ENCODE measurements around the gene DCUN1D2.

Gene DCUN1D2

DNA sequence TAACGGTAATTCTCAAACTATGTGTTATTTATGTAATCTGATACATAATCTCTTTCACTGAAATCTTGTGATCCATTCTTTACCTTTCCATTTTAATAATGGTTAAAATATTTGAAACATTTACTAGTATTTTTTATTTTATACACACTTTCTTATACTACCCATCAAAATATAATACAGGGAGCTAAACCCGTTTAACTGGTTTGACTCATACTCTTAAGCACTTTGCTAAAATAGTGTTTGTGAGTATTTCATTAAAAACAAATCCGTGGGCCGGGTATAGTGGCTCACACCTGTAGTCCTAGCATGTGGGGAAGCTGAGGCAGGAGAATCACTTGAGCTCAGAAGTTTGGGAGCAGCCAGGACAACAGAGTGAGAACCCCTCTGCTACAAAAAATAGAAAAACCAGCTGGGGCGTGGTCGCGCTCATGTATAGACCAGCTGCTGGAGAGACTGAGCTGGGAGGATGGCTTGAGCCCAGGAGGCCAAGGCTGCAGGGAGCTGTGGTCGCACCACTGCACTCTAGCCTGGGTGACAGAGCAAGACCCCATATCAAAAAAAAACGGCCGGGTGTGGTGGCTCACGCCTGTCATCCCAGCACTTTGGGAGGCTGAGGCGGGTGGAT is 43.8 kb upstream of the DCUN1D2 start:
- no peak overlapping the region for H3K4me3 ChIP-seq (IDR thresholded peaks at IDR 0.05; ENCODE audit: insufficient read depth, low read depth, low read length)
- H3K27ac ChIP-seq = no peak overlapping the region

DNA sequence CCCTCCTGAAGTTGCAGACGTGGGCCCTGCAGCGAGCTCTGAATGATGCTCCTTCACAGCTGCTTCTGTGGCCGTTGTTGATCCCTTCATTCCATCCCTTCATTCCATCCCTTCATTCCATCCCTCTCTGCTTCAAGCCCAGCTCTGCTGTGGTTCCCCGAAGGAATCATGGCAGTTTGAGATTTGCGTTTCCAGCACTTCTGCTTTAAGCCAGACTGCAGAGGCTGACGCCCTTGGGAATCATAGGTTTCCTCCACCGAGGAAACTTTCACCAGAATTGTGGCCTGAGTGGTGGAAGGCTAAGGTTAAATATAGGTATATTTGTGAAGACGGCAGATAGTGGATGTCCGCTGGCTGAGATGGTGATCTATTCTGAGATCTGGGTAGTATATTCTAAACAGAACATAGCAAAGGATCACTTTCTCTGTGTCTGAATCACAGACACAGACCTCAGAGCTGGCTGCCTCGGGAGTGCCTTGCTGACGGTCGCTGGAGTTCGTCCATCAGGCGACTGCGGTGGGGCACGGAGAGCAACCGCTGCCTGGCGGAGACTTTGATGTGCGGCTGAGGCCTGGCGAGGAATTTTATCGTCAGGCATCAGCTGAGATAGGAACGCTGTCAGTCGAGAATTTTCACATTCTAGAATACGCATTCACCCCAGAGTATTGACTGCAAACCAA is 42.8 kb upstream of the DCUN1D2 start:
- H3K79me2 ChIP-seq (ENCODE audit: insufficient read depth, low read depth) = no peaks in the 10 kb centered on the region
- H4K20me1 ChIP-seq (ENCODE audit: insufficient read depth) = no peaks in the 10 kb centered on the region
- H3K4me2 ChIP-seq = no peak overlapping the region
- TF ChIP-seq, protein P1, sequence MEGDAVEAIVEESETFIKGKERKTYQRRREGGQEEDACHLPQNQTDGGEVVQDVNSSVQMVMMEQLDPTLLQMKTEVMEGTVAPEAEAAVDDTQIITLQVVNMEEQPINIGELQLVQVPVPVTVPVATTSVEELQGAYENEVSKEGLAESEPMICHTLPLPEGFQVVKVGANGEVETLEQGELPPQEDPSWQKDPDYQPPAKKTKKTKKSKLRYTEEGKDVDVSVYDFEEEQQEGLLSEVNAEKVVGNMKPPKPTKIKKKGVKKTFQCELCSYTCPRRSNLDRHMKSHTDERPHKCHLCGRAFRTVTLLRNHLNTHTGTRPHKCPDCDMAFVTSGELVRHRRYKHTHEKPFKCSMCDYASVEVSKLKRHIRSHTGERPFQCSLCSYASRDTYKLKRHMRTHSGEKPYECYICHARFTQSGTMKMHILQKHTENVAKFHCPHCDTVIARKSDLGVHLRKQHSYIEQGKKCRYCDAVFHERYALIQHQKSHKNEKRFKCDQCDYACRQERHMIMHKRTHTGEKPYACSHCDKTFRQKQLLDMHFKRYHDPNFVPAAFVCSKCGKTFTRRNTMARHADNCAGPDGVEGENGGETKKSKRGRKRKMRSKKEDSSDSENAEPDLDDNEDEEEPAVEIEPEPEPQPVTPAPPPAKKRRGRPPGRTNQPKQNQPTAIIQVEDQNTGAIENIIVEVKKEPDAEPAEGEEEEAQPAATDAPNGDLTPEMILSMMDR (conservative IDR thresholded peaks at IDR 0.05; ENCODE audit: low read depth, low read length) = no peak
- H3K36me3 ChIP-seq (ENCODE audit: insufficient read depth) = no peaks in the 10 kb centered on the region
- no peaks in the 10 kb centered on the region for H3K27me3 ChIP-seq (ENCODE audit: insufficient read depth, low read depth)
- H3K27ac ChIP-seq = no peak overlapping the region
- H3K9ac ChIP-seq = no peak overlapping the region
- H3K4me1 ChIP-seq (ENCODE audit: low read depth, poor library complexity, severe bottlenecking) = no peaks in the 10 kb centered on the region
- H3K4me3 ChIP-seq (IDR thresholded peaks at IDR 0.05; ENCODE audit: insufficient read depth, low read depth, low read length) = no peak overlapping the region
- H2AFZ ChIP-seq (ENCODE audit: low read depth) = no peak overlapping the region

More for the DNA sequence above, 43.8 kb upstream of the DCUN1D2 start:
- TF ChIP-seq, protein P1 (conservative IDR thresholded peaks at IDR 0.05; ENCODE audit: low read depth, low read length) = no peak
- Histone ChIP-seq H4K20me1 (ENCODE audit: insufficient read depth) (no peaks in the 10 kb centered on the region), H2AFZ (ENCODE audit: low read depth) (no peak overlapping the region), H3K9ac (no peak overlapping the region), H3K79me2 (ENCODE audit: insufficient read depth, low read depth) (no peaks in the 10 kb centered on the region), H3K4me1 (ENCODE audit: low read depth, poor library complexity, severe bottlenecking) (no peaks in the 10 kb centered on the region), H3K36me3 (ENCODE audit: insufficient read depth) (no peaks in the 10 kb centered on the region), H3K27me3 (ENCODE audit: insufficient read depth, low read depth) (no peaks in the 10 kb centered on the region), H3K4me2 (no peak overlapping the region)

DNA sequence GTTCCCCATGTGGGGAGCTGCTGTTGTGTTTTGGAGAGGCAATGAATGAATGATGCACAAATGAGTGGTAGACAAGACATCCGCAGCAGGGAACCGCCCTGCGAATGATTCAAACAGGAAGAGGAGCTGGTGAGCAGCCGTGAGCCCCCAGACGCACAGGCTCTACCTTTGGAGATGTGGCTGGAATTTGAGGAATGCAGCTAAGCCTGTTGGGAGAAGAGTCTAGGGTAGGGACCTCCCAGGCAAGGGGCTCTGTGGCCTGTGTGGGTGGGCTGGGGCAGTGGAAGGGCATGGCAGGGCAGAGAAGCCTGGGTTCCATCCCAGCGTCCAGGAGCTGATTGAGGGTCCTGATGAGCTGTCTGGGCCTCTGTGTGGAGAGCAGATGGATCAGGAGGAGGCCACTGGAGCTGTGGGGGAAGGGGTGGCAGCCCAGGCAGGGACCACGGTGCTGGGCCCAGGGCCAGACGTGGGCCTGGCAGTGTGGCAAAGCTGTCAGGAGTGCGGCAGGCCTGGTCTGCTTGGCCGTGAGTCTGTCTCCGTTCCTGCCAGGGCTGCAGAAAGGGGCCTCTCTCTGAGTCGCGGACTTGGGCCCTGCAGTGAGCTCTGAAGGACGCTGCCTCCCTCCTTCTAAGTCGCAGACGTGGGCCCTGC is 41.8 kb upstream of the DCUN1D2 start:
- no peak overlapping the region for H3K4me2 ChIP-seq
- H3K27ac ChIP-seq = no peak overlapping the region
- H2AFZ ChIP-seq (ENCODE audit: low read depth) = no peak overlapping the region

DNA sequence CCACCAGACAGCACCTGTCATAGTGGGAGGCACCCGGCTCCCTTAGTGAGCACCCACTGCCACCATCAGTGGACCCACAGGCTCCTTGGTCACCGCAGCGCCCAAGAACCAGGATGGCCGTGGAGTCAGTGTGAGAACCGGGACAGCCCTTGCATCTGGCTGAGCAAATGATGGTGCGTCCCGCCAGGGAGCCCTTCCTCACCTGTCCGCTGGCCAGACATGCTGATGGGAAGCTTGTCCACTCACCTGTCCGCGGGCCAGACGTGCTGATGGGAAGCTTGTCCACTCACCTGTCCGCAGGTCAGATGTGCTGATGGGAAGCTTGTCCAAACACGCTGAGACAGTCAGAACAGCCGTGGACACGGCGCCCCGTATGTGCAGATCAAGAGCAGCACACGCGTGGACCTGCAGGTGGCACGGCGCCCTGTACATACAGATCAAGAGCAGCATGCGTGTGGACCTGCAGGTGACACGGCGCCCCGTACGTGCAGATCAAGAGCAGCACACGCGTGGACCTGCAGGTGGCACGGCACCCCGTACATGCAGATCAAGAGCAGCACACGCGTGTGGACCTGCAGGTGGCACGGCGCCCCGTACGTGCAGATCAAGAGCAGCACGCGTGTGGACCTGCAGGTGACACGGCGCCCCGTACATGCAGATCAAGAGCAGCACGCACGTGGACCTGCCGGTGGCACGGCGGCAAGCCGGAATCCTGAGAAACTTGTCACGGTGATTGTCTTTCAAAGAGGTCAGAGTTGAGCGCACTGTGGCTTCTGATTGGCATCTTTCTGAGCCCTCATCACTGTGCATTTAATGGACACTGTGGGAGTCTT is 40.7 kb upstream of the DCUN1D2 start:
- TF ChIP-seq, protein P1 (conservative IDR thresholded peaks at IDR 0.05; ENCODE audit: low read depth, low read length) = no peak
- H3K36me3 ChIP-seq (ENCODE audit: insufficient read depth) = no peaks in the 10 kb centered on the region
- no peaks in the 10 kb centered on the region for H3K79me2 ChIP-seq (ENCODE audit: insufficient read depth, low read depth)
- no peak overlapping the region for H2AFZ ChIP-seq (ENCODE audit: low read depth)
- no peaks in the 10 kb centered on the region for H3K27me3 ChIP-seq (ENCODE audit: insufficient read depth, low read depth)
- H3K4me2 ChIP-seq = no peak overlapping the region
- H3K4me3 ChIP-seq (IDR thresholded peaks at IDR 0.05; ENCODE audit: insufficient read depth, low read depth, low read length) = no peak overlapping the region
- H3K9ac ChIP-seq = no peak overlapping the region
- H4K20me1 ChIP-seq (ENCODE audit: insufficient read depth) = no peaks in the 10 kb centered on the region
- H3K4me1 ChIP-seq (ENCODE audit: low read depth, poor library complexity, severe bottlenecking) = no peaks in the 10 kb centered on the region
- no peak overlapping the region for H3K27ac ChIP-seq

More for the DNA sequence above, 41.8 kb upstream of the DCUN1D2 start:
- H3K4me1 ChIP-seq (ENCODE audit: low read depth, poor library complexity, severe bottlenecking) = no peaks in the 10 kb centered on the region
- no peak overlapping the region for H3K4me3 ChIP-seq (IDR thresholded peaks at IDR 0.05; ENCODE audit: insufficient read depth, low read depth, low read length)
- H4K20me1 ChIP-seq (ENCODE audit: insufficient read depth) = no peaks in the 10 kb centered on the region
- TF ChIP-seq, protein P1 (conservative IDR thresholded peaks at IDR 0.05; ENCODE audit: low read depth, low read length) = no peak
- no peaks in the 10 kb centered on the region for H3K79me2 ChIP-seq (ENCODE audit: insufficient read depth, low read depth)
- H3K27me3 ChIP-seq (ENCODE audit: insufficient read depth, low read depth) = no peaks in the 10 kb centered on the region
- H3K36me3 ChIP-seq (ENCODE audit: insufficient read depth) = no peaks in the 10 kb centered on the region
- no peak overlapping the region for H3K9ac ChIP-seq
